OCI-LY7 (cell line): ENCODE results near the gene PANK4. TPM values are rescaled to one million over a fixed set of nuclear protein-coding genes. Genes with fewer than 3 reads are reported as not detected.

Source experiments
- BruUV-seq: library from RNA; stranded (reverse); fragments of 400-500 nt; replicated peaks from 2 replicates; lab custom pipeline; 2021; lab: Mats Ljungman, UMichigan
- CTCF ChIA-PET: fragments of 300-600 bp; sonication (Branson Sonifier 250); formaldehyde crosslinking; loops from one replicate; lab custom pipeline; 2022; ENCODE audit warnings: antibody characterized with exemption; ENCODE audit not compliant: unreplicated experiment; lab: Charles Lee
- POLR2A ChIA-PET: fragments of 300-600 bp; sonication (Branson Sonifier 250); formaldehyde crosslinking; loops from one replicate; lab custom pipeline; 2022; ENCODE audit warnings: antibody characterized with exemption; lab: Charles Lee
- DNase-seq: peaks from one replicate; pipeline ENCODE4 v3.0.0-alpha.2; 2015; ENCODE audit warnings: low spot score
- H2AFZ ChIP-seq: fragments of 200-600 bp; sonication (generic), shearing (Covaris generic); 2 replicates; pipeline ENCODE4 v1.6.1; 2014; ENCODE audit warnings: mild to moderate bottlenecking, antibody characterized with exemption, low read length, moderate library complexity
- H3K27ac ChIP-seq: fragments of 200-600 bp; sonication (generic); 2 replicates; pipeline ENCODE4 v1.5.1; 2014; ENCODE audit warnings: mixed run types, low read depth, mild to moderate bottlenecking, moderate library complexity, low read length, inconsistent platforms; ENCODE audit not compliant: poor library complexity, severe bottlenecking
- H3K36me3 ChIP-seq: fragments of 200-600 bp; sonication (generic); 2 replicates; pipeline ENCODE4 v1.6.1; 2014; ENCODE audit warnings: mild to moderate bottlenecking, antibody characterized with exemption, low read length, moderate library complexity, mixed read lengths; ENCODE audit not compliant: insufficient read depth
- H3K4me1 ChIP-seq: fragments of 200-600 bp; sonication (generic); 2 replicates; pipeline ENCODE4 v1.5.1; 2014; ENCODE audit warnings: mild to moderate bottlenecking, low read length; ENCODE audit not compliant: insufficient read depth, poor library complexity, severe bottlenecking
- H3K4me2 ChIP-seq: fragments of 200-600 bp; sonication (generic); 2 replicates; pipeline ENCODE4 v1.6.1; 2014; ENCODE audit warnings: mild to moderate bottlenecking, low read length
- H3K4me3 ChIP-seq: fragments of 200-600 bp; sonication (generic); 2 replicates; pipeline ENCODE4 v1.5.1; 2014; ENCODE audit warnings: mild to moderate bottlenecking, low read depth, low read length; ENCODE audit not compliant: poor library complexity, severe bottlenecking
- H3K79me2 ChIP-seq: fragments of 200-600 bp; sonication (generic); 2 replicates; pipeline ENCODE4 v1.6.1; 2016; ENCODE audit warnings: low read depth, mild to moderate bottlenecking, low read length, moderate library complexity, mixed read lengths; ENCODE audit not compliant: insufficient read depth
- H3K9me2 ChIP-seq: fragments of 200-600 bp; sonication (generic); 2 replicates; pipeline ENCODE4 v1.6.1; 2016; ENCODE audit warnings: mild to moderate bottlenecking, low read length, mixed read lengths; ENCODE audit not compliant: insufficient read depth
- H3K9me3 ChIP-seq: fragments of 200-600 bp; sonication (generic); 2 replicates; pipeline ENCODE4 v1.6.1; 2014; ENCODE audit warnings: mild to moderate bottlenecking, mixed run types, low read length, mixed read lengths
- H4K20me1 ChIP-seq: fragments of 200-600 bp; sonication (generic); 2 replicates; pipeline ENCODE4 v1.6.1; 2014; ENCODE audit warnings: mild to moderate bottlenecking, antibody characterized with exemption, low read length, moderate library complexity, mixed read lengths; ENCODE audit not compliant: insufficient read depth
- CTCF ChIP-seq: fragments of 200-600 bp; sonication (generic); conservative IDR thresholded peaks from 2 replicates; pipeline ENCODE4 v1.5.1; 2014; ENCODE audit warnings: mild to moderate bottlenecking, antibody characterized with exemption, low read length, moderate library complexity, mixed read lengths
- EZH2phosphoT487 ChIP-seq: fragments of 200-600 bp; sonication (generic); IDR thresholded peaks from 2 replicates; pipeline ENCODE4 v1.6.1; 2018; ENCODE audit warnings: low read depth, borderline replicate concordance, mild to moderate bottlenecking, mixed run types, antibody characterized with exemption, low read length, moderate library complexity, mixed read lengths
- intact Hi-C: fragments of 100-400 bp; cut with micrococcal nuclease; formaldehyde crosslinking; loops from one replicate; pipeline ENCODE4 v1.10.0; 2022; ENCODE audit not compliant: unreplicated experiment
- total RNA-seq, 2 experiments: library from RNA; depleted of rRNA in 1 of 2; stranded (reverse); fragments of >200 nt in 1 of 2; shearing (Covaris generic) in 1 of 2; gene quantifications; 2 replicates each; pipeline ENCODE4 v1.2.3, GENCODE V29; 2014 to 2022

PANK4 gene
- total RNA-seq, 2 experiments from 2014 or later: 49.1 to 55.9 TPM

DNA sequence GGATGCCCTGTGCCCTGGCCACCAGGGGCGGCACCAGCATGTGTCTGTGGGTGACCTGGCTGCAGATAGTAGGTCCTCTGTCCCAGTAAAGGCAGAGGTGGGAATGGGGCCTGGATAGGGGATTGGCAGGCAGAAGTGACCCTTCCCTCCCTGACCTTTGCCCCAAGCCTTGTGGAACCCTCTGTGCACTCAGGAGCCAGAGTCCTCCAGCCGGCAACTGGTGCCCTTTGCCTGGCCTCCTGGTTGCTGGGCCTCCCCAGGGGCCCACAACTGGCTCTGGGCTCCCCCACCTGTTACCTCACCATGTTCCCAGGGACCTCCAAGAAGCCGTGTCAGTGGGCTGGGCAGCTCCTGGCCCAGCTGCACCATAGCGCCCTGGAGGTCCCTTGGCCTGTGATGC, 40.4 kb downstream of the PANK4 start:
- no TSS peak for BruUV-seq
- no peaks in the 10 kb centered on the region for H3K36me3 ChIP-seq

GRCh38 chr1:2483970-2484369, 42.4 kb downstream of the PANK4 start:
- Histone ChIP-seq H3K4me1 (no peaks in the 10 kb centered on the region), H3K9me3 (no peaks in the 10 kb centered on the region), H3K79me2 (no peaks in the 10 kb centered on the region), H4K20me1 (no peaks in the 10 kb centered on the region), H3K36me3 (no peaks in the 10 kb centered on the region), H3K4me3 (no peak overlapping the region), H3K27ac (no peak overlapping the region), H3K9me2 (no peaks in the 10 kb centered on the region), H2AFZ (no peak overlapping the region), H3K4me2 (no peak overlapping the region)
- ChIA-PET POLR2A (no interaction called here), CTCF (no interaction called here)
- DNase-seq: no peak
- TF ChIP-seq EZH2phosphoT487: no peak
- no peak for TF ChIP-seq CTCF
- BruUV-seq: no TSS peak
- intact Hi-C loops: no loop called here

More for the DNA sequence above, 40.4 kb downstream of the PANK4 start:
- Histone ChIP-seq H3K79me2 (no peaks in the 10 kb centered on the region), H3K27ac (no peak overlapping the region), H4K20me1 (no peaks in the 10 kb centered on the region), H3K4me2 (no peak overlapping the region), H2AFZ (no peak overlapping the region), H3K9me3 (no peaks in the 10 kb centered on the region), H3K9me2 (no peaks in the 10 kb centered on the region), H3K4me3 (no peak overlapping the region), H3K4me1 (no peaks in the 10 kb centered on the region)
- POLR2A ChIA-PET: no interaction called here
- TF ChIP-seq EZH2phosphoT487: no peak
- TF ChIP-seq CTCF: no peak
- intact Hi-C loops: no loop called here
- CTCF ChIA-PET: no interaction called here
- no peak for DNase-seq

- Histone ChIP-seq H3K79me2 (no peaks in the 10 kb centered on the region), H3K4me2 (no peak overlapping the region), H3K9me3 (no peaks in the 10 kb centered on the region), H3K4me3 (no peak overlapping the region), H4K20me1 (no peaks in the 10 kb centered on the region; the same call in 1 of the 2 replicates), H2AFZ (no peak overlapping the region), H3K27ac (no peak overlapping the region), H3K9me2 (no peaks in the 10 kb centered on the region), H3K36me3 (no peaks in the 10 kb centered on the region), H3K4me1 (no peaks in the 10 kb centered on the region)
- CTCF ChIA-PET: no interaction called here
- BruUV-seq: no TSS peak
- TF ChIP-seq CTCF (no peak), EZH2phosphoT487 (no peak)
- intact Hi-C loops: no loop called here
- POLR2A ChIA-PET: no interaction called here
- no peak for DNase-seq
Observed at GRCh38 chr1:2483026-2483425, 43.4 kb downstream of the PANK4 start.
